ENCODE measurements around the gene RAB1A.
"Not testable (repeated sequence)": the region's sequence is repeated elsewhere in the genome, so short reads cannot be mapped to it uniquely, and the experiment has no call there.

The RAB1A gene

GRCh38 chr2:65159906-65160305 lies 30.0 kb upstream of the RAB1A start:
- Histone ChIP-seq H3K4me2 (ENCODE audit: low read depth, low read length) (no peak overlapping the region), H3K27me3 (replicated peaks; ENCODE audit: insufficient read depth, low read length) (no peaks in the 10 kb centered on the region), H3K9me3 (replicated peaks; ENCODE audit: insufficient read depth, low read length) (no peaks in the 10 kb centered on the region), H4K20me1 (ENCODE audit: insufficient read depth, low read length) (no peaks in the 10 kb centered on the region), H3K9me2 (replicated peaks; ENCODE audit: insufficient read depth, low read length) (no peaks in the 10 kb centered on the region), H3K27ac (ENCODE audit: low read length) (no peak overlapping the region), H3K4me1 (ENCODE audit: low read length) (peaks cover 7% of the 10 kb centered on the region), H3K9ac (ENCODE audit: low read length) (no peak overlapping the region), H2AFZ (ENCODE audit: low read length) (peak overlapping the region; percentile 30; the same call in 1 of the 2 replicates), H3K79me2 (ENCODE audit: low read length) (no peaks in the 10 kb centered on the region), H3F3A (ENCODE audit: insufficient read depth, low read length) (no peaks in the 10 kb centered on the region), H3K4me3 (ENCODE audit: low read length) (no peak overlapping the region), H3K36me3 (replicated peaks; ENCODE audit: insufficient read depth, low read length) (no peaks in the 10 kb centered on the region)
- TF ChIP-seq EZH2 (optimal IDR thresholded peaks at IDR 0.05; ENCODE audit: low read depth, low read length): no peak
- TF ChIP-seq CTCF (IDR thresholded peaks at IDR 0.05; ENCODE audit: low read length): no peak
- TF ChIP-seq EZH2phosphoT487 (IDR thresholded peaks at IDR 0.05; ENCODE audit: low read length): no peak
- no peak for DNase-seq

- DNase-seq: no peak
- no peak for TF ChIP-seq EZH2 (optimal IDR thresholded peaks at IDR 0.05; ENCODE audit: low read depth, low read length)
- no peak for TF ChIP-seq CTCF (IDR thresholded peaks at IDR 0.05; ENCODE audit: low read length)
- no peaks in the 10 kb centered on the region for H3K27me3 ChIP-seq (replicated peaks; ENCODE audit: insufficient read depth, low read length)
- no peak overlapping the region for H3K4me2 ChIP-seq (ENCODE audit: low read depth, low read length)
- no peak overlapping the region for H3K27ac ChIP-seq (ENCODE audit: low read length)
- H3F3A ChIP-seq (ENCODE audit: insufficient read depth, low read length): no peaks in the 10 kb centered on the region
- no peaks in the 10 kb centered on the region for H3K9me2 ChIP-seq (replicated peaks; ENCODE audit: insufficient read depth, low read length)
- H4K20me1 ChIP-seq (ENCODE audit: insufficient read depth, low read length): no peaks in the 10 kb centered on the region
- no peak overlapping the region for H3K9ac ChIP-seq (ENCODE audit: low read length)
- no peak overlapping the region for H2AFZ ChIP-seq (ENCODE audit: low read length)
- H3K79me2 ChIP-seq (ENCODE audit: low read length): no peaks in the 10 kb centered on the region
- H3K4me1 ChIP-seq (ENCODE audit: low read length): peaks cover 7% of the 10 kb centered on the region
- no peak overlapping the region for H3K4me3 ChIP-seq (ENCODE audit: low read length)
- no peaks in the 10 kb centered on the region for H3K36me3 ChIP-seq (replicated peaks; ENCODE audit: insufficient read depth, low read length)
- no peaks in the 10 kb centered on the region for H3K9me3 ChIP-seq (replicated peaks; ENCODE audit: insufficient read depth, low read length)
Observed at GRCh38 chr2:65159261-65159660, 29.4 kb upstream of the RAB1A start.

- no peak overlapping the region for H3K4me3 ChIP-seq (ENCODE audit: low read length)
- DNase-seq: no peak
- H4K20me1 ChIP-seq (ENCODE audit: insufficient read depth, low read length): no peaks in the 10 kb centered on the region
- no peaks in the 10 kb centered on the region for H3K9me3 ChIP-seq (replicated peaks; ENCODE audit: insufficient read depth, low read length)
- H3K4me2 ChIP-seq (ENCODE audit: low read depth, low read length): no peak overlapping the region
- H3K27ac ChIP-seq (ENCODE audit: low read length): no peak overlapping the region
- H3K4me1 ChIP-seq (ENCODE audit: low read length): peaks cover 7% of the 10 kb centered on the region
- no peak overlapping the region for H2AFZ ChIP-seq (ENCODE audit: low read length)
- H3K79me2 ChIP-seq (ENCODE audit: low read length): no peaks in the 10 kb centered on the region
- no peaks in the 10 kb centered on the region for H3F3A ChIP-seq (ENCODE audit: insufficient read depth, low read length)
- no peaks in the 10 kb centered on the region for H3K27me3 ChIP-seq (replicated peaks; ENCODE audit: insufficient read depth, low read length)
- no peaks in the 10 kb centered on the region for H3K36me3 ChIP-seq (replicated peaks; ENCODE audit: insufficient read depth, low read length)
- no peak for TF ChIP-seq EZH2 (optimal IDR thresholded peaks at IDR 0.05; ENCODE audit: low read depth, low read length)
- TF ChIP-seq EZH2phosphoT487 (IDR thresholded peaks at IDR 0.05; ENCODE audit: low read length): no peak
- TF ChIP-seq CTCF (IDR thresholded peaks at IDR 0.05; ENCODE audit: low read length): no peak
- no peak overlapping the region for H3K9ac ChIP-seq (ENCODE audit: low read length)
- no peaks in the 10 kb centered on the region for H3K9me2 ChIP-seq (replicated peaks; ENCODE audit: insufficient read depth, low read length)
Observed at GRCh38 chr2:65158557-65158956, 28.7 kb upstream of the RAB1A start.

GRCh38 chr2:65157856-65158255 lies 27.9 kb upstream of the RAB1A start:
- H2AFZ ChIP-seq (ENCODE audit: low read length); H3K79me2 ChIP-seq (ENCODE audit: low read length); H3K9ac ChIP-seq (ENCODE audit: low read length); H3K4me2 ChIP-seq (ENCODE audit: low read depth, low read length); H3F3A ChIP-seq (ENCODE audit: insufficient read depth, low read length); H3K27ac ChIP-seq (ENCODE audit: low read length); H3K4me3 ChIP-seq (ENCODE audit: low read length); DNase-seq; H3K4me1 ChIP-seq (ENCODE audit: low read length); H4K20me1 ChIP-seq (ENCODE audit: insufficient read depth, low read length); H3K27me3 ChIP-seq (replicated peaks; ENCODE audit: insufficient read depth, low read length); H3K9me2 ChIP-seq (replicated peaks; ENCODE audit: insufficient read depth, low read length); H3K36me3 ChIP-seq (replicated peaks; ENCODE audit: insufficient read depth, low read length); H3K9me3 ChIP-seq (replicated peaks; ENCODE audit: insufficient read depth, low read length): not testable (repeated sequence)

All from MM.1S (cell line).